ACC112 (cell line): ENCODE results near the gene NRG3.

Experiments
- H2AFZ ChIP-seq: fragments of 200-600 bp; sonication (generic); one replicate; pipeline ENCODE4 v1.6.0; 2017; ENCODE audit warnings: antibody characterized with exemption, low read length; ENCODE audit not compliant: unreplicated experiment
- H3K27ac ChIP-seq: fragments of 200-600 bp; sonication (generic); 2 replicates; pipeline ENCODE4 v1.5.1; 2014; ENCODE audit warnings: low read depth, mild to moderate bottlenecking, antibody characterized with exemption, low read length, moderate library complexity
- H3K27me3 ChIP-seq: fragments of 200-600 bp; sonication (generic); 2 replicates; pipeline ENCODE4 v1.6.1; 2014; ENCODE audit warnings: mild to moderate bottlenecking, antibody characterized with exemption, low read length, moderate library complexity, mixed read lengths; ENCODE audit not compliant: insufficient read depth
- H3K36me3 ChIP-seq: fragments of 200-600 bp; sonication (generic); 2 replicates; pipeline ENCODE4 v1.6.1; 2016; ENCODE audit warnings: mild to moderate bottlenecking, antibody characterized with exemption, low read length, moderate library complexity, mixed read lengths; ENCODE audit not compliant: insufficient read depth
- H3K4me1 ChIP-seq: fragments of 200-600 bp; sonication (generic); one replicate; pipeline ENCODE4 v1.6.1; 2016; ENCODE audit warnings: low read length, mixed read lengths; ENCODE audit not compliant: insufficient read depth, unreplicated experiment, control insufficient read depth
- H3K4me3 ChIP-seq: fragments of 200-600 bp; sonication (generic); 2 replicates; pipeline ENCODE4 v1.5.1; 2014; ENCODE audit warnings: mild to moderate bottlenecking, low read depth, low read length
- H3K79me2 ChIP-seq: fragments of 200-600 bp; sonication (generic); one replicate; pipeline ENCODE4 v1.6.0; 2016; ENCODE audit warnings: low read length; ENCODE audit not compliant: control insufficient read depth, unreplicated experiment, insufficient read depth

NRG3 gene

GRCh38 chr10:82194419-82194818, 319.4 kb downstream of the NRG3 start:
- Histone ChIP-seq H3K27me3 (no peaks in the 10 kb centered on the region), H3K27ac (no peak overlapping the region), H3K36me3 (no peaks in the 10 kb centered on the region), H3K79me2 (no peaks in the 10 kb centered on the region), H3K4me1 (no peaks in the 10 kb centered on the region), H3K4me3 (no peak overlapping the region), H2AFZ (no peak overlapping the region)

- H3K27ac ChIP-seq = no peak overlapping the region
- H2AFZ ChIP-seq = no peak overlapping the region
- no peak overlapping the region for H3K4me3 ChIP-seq
- no peaks in the 10 kb centered on the region for H3K79me2 ChIP-seq
- no peaks in the 10 kb centered on the region for H3K27me3 ChIP-seq
- H3K4me1 ChIP-seq = no peaks in the 10 kb centered on the region
- no peaks in the 10 kb centered on the region for H3K36me3 ChIP-seq
These were observed 331.8 kb downstream of the NRG3 start for GRCh38 chr10:82206831-82207230.

GRCh38 chr10:82208726-82209125, 333.7 kb downstream of the NRG3 start:
- Histone ChIP-seq H3K4me3 (no peak overlapping the region), H3K36me3 (no peaks in the 10 kb centered on the region), H3K79me2 (no peaks in the 10 kb centered on the region), H3K27me3 (no peaks in the 10 kb centered on the region), H3K4me1 (no peaks in the 10 kb centered on the region), H3K27ac (no peak overlapping the region), H2AFZ (no peak overlapping the region)

GRCh38 chr10:82210331-82210730, 335.3 kb downstream of the NRG3 start:
- Histone ChIP-seq H2AFZ (no peak overlapping the region), H3K27ac (no peak overlapping the region), H3K4me3 (no peak overlapping the region), H3K27me3 (no peaks in the 10 kb centered on the region), H3K36me3 (no peaks in the 10 kb centered on the region), H3K79me2 (no peaks in the 10 kb centered on the region), H3K4me1 (no peaks in the 10 kb centered on the region)

- no peak overlapping the region for H2AFZ ChIP-seq
- H3K27ac ChIP-seq = no peak overlapping the region
- H3K4me3 ChIP-seq = no peak overlapping the region
- no peaks in the 10 kb centered on the region for H3K36me3 ChIP-seq
- H3K4me1 ChIP-seq = no peaks in the 10 kb centered on the region
- H3K27me3 ChIP-seq = no peaks in the 10 kb centered on the region
- no peaks in the 10 kb centered on the region for H3K79me2 ChIP-seq
These were observed 336.4 kb downstream of the NRG3 start for GRCh38 chr10:82211346-82211745.

- H3K4me1 ChIP-seq = no peaks in the 10 kb centered on the region
- H3K4me3 ChIP-seq = no peak overlapping the region
- H3K27me3 ChIP-seq = no peaks in the 10 kb centered on the region
- no peak overlapping the region for H2AFZ ChIP-seq
- no peak overlapping the region for H3K27ac ChIP-seq
- H3K36me3 ChIP-seq = no peaks in the 10 kb centered on the region
- no peaks in the 10 kb centered on the region for H3K79me2 ChIP-seq
These were observed 337.8 kb downstream of the NRG3 start for GRCh38 chr10:82212753-82213152.

- H3K4me3 ChIP-seq = no peak overlapping the region
- no peak overlapping the region for H3K27ac ChIP-seq
- H3K36me3 ChIP-seq = no peaks in the 10 kb centered on the region
- no peaks in the 10 kb centered on the region for H3K4me1 ChIP-seq
- no peak overlapping the region for H2AFZ ChIP-seq
- H3K27me3 ChIP-seq = no peaks in the 10 kb centered on the region
- no peaks in the 10 kb centered on the region for H3K79me2 ChIP-seq
These were observed 338.8 kb downstream of the NRG3 start for GRCh38 chr10:82213784-82214183.

GRCh38 chr10:82221056-82221455, 346.1 kb downstream of the NRG3 start:
- Histone ChIP-seq H3K4me1 (no peaks in the 10 kb centered on the region), H3K79me2 (no peaks in the 10 kb centered on the region), H3K4me3 (no peak overlapping the region), H3K27me3 (no peaks in the 10 kb centered on the region), H2AFZ (no peak overlapping the region), H3K27ac (no peak overlapping the region), H3K36me3 (no peaks in the 10 kb centered on the region)

GRCh38 chr10:82221601-82222149, 346.7 kb downstream of the NRG3 start:
- Histone ChIP-seq H3K4me3 (no peak overlapping the region), H3K79me2 (no peaks in the 10 kb centered on the region), H3K36me3 (no peaks in the 10 kb centered on the region), H3K4me1 (no peaks in the 10 kb centered on the region), H3K27ac (no peak overlapping the region), H2AFZ (no peak overlapping the region), H3K27me3 (no peaks in the 10 kb centered on the region)

GRCh38 chr10:82228701-82229100, 353.7 kb downstream of the NRG3 start:
- Histone ChIP-seq H3K4me1 (no peaks in the 10 kb centered on the region), H3K27me3 (no peaks in the 10 kb centered on the region), H3K4me3 (no peak overlapping the region), H3K36me3 (no peaks in the 10 kb centered on the region), H3K27ac (no peak overlapping the region), H3K79me2 (no peaks in the 10 kb centered on the region), H2AFZ (no peak overlapping the region)

GRCh38 chr10:82234173-82234572, 359.2 kb downstream of the NRG3 start:
- no peaks in the 10 kb centered on the region for H3K4me1 ChIP-seq
- H3K4me3 ChIP-seq = no peak overlapping the region

More at GRCh38 chr10:82234173-82234572, 359.2 kb downstream of the NRG3 start:
- Histone ChIP-seq H3K27me3 (no peaks in the 10 kb centered on the region), H3K36me3 (no peaks in the 10 kb centered on the region), H2AFZ (no peak overlapping the region), H3K79me2 (no peaks in the 10 kb centered on the region), H3K27ac (no peak overlapping the region)
